Pancreas (tissue), 10 donors: ENCODE data around the gene ORM1. TPM values are rescaled to one million over a fixed set of nuclear protein-coding genes. Genes with fewer than 3 reads are reported as not detected.
"Not testable (repeated sequence)": the region's sequence is repeated elsewhere in the genome, so short reads cannot be mapped to it uniquely, and the experiment has no call there.

ENCODE experiments used
- ATAC-seq, 4 donors: fragments of 200-7000 bp; cut with Tn5 transposase; one replicate each; pipeline versions ENCODE4 v1.8.0 to v1.9.1; 2020; ENCODE audit warnings: mild to moderate bottlenecking in 4 of 4, moderate library complexity in 4 of 4
- DNase-seq, 6 donors: peaks; one replicate each; pipeline ENCODE4 v3.0.0-alpha.2; 2020
- FAIRE-seq: peaks from 2 replicates; lab custom pipeline; 2012; peaks lifted over from hg19 to GRCh38; lab: Jason Lieb, UNC
- H3K27ac ChIP-seq, 4 donors: fragments of 200-600 bp; sonication (generic); 1 replicate in 3 of 4; 2 replicates in 1 of 4; pipeline versions ENCODE4 v1.5.0 to v1.8.0; 2020
- H3K27me3 ChIP-seq, 4 donors: fragments of 200-600 bp; one replicate each; pipeline ENCODE4 v1.8.0; 2021
- H3K36me3 ChIP-seq, 3 donors: fragments of 200-600 bp; sonication (generic) in 1 of 3; one replicate each; pipeline versions ENCODE4 v1.5.0 to v1.8.0; 2020 to 2021
- H3K4me1 ChIP-seq, 3 donors: fragments of 200-600 bp; one replicate each; pipeline ENCODE4 v1.8.0; 2021
- H3K4me3 ChIP-seq, 4 donors: fragments of 200-600 bp; sonication (generic) in 2 of 4; one replicate each; pipeline versions ENCODE4 v1.5.0 to v1.8.0; 2020 to 2021
- H3K9me3 ChIP-seq, 4 donors: fragments of 200-600 bp; one replicate each; pipeline ENCODE4 v1.8.0; 2021
- CTCF ChIP-seq, 4 donors: fragments of 200-600 bp; sonication (generic) in 3 of 4; IDR thresholded peaks; one replicate each; pipeline versions ENCODE4 v1.5.0 to v1.8.0; 2021; ENCODE audit warnings: antibody characterized with exemption in 4 of 4
- WGBS, 2 donors: extraction: QIAGEN DNeasy Blood & Tissue Kit; methylation state at CpG; one replicate each; pipeline ENCODE4 v1.1.7; 2013; 5-methylcytosine and 5-hydroxymethylcytosine counted together
- intact Hi-C, 3 donors: fragments of 100-400 bp; cut with DNase I; formaldehyde crosslinking; loops; one replicate each; pipeline versions ENCODE4 v1.11.1 to v1.14.2; 2022
- polyA plus RNA-seq, 2 donors: library from polyadenylated mRNA; stranded (reverse); fragments of 200-250 nt; gene quantifications; one replicate each; pipeline ENCODE4 v1.2.3, GENCODE V29; 2013
- total RNA-seq, 6 donors: library from RNA; stranded (reverse); fragmentation: NEBNext Ultra II Directional in 4 of 6; extraction: Animal tissue kit (Norgen Biotek cat#: 25700) in 4 of 6; gene quantifications; one replicate each; pipeline versions ENCODE4 v1.2.1 to v1.2.4, GENCODE V29; 2021 to 2023
- donor health status: healthy with polysubstance abuse.
- donor health status: DM: no; HTN: no; CAD: no; lungs with moderate emphysema.
- donor health status: DM: no; HTN: no; CAD: no.
- donor health status: control.
- donor health status: control.
- donor health status: Bipolar disorder and iron deficiency.
- donor health status: DM: yes; HTN: yes; CAD: no.
- donor health status: DM: no; HTN: no; CAD: no.
- donor health status: DM: no; HTN: no; CAD: no.
- donor health status: DM: yes; HTN: yes; CAD: no.

Gene ORM1
- total RNA-seq (10 to 100 TPM in 1 of 6 donors, under 1 TPM in 2, not detected in 3; 0.38 to 10.2 (median 0.92) TPM), polyA plus RNA-seq (1 to 10 TPM in 1 of 2 donors, under 1 TPM in 1; 0.82 to 1.6 TPM)

GRCh38 chr9:114322831-114323531, at the start of gene ORM1:
ORM1 (plus strand) TSS chr9:114323098; CDS start chr9:114323134, 36 bp downstream.
- H3K4me3 ChIP-seq, DNase-seq, H3K4me1 ChIP-seq, H3K36me3 ChIP-seq, H3K27ac ChIP-seq, H3K9me3 ChIP-seq, intact Hi-C loops, H3K27me3 ChIP-seq, FAIRE-seq: not testable (repeated sequence)
- 56 to 58% methylated on average over 2 to 4 of the region's 15 CpGs for WGBS, 2 donors
- ATAC-seq: peak in 3 of 4 donors; percentile 51 to 68 (median 65)

GRCh38 chr9:114273461-114273881, 49.4 kb upstream of the ORM1 start:
- Histone ChIP-seq H3K27me3 (no peaks in the 10 kb centered on the region), H3K9me3 (no peaks in the 10 kb centered on the region), H3K36me3 (no peaks in the 10 kb centered on the region), H3K27ac (no peak overlapping the region), H3K4me3 (no peak overlapping the region), H3K4me1 (no peaks in the 10 kb centered on the region)
- no peak for TF ChIP-seq CTCF (IDR thresholded peaks at IDR 0.05)
- no peak for FAIRE-seq
- intact Hi-C loops: no loop called here
- peak in 1 of 6 donors; percentile 38 for DNase-seq
- WGBS, 2 donors: 88 to 95% methylated on average over 7 of the region's 7 CpGs
- no peak for ATAC-seq

GRCh38 chr9:114274217-114274616, 48.7 kb upstream of the ORM1 start:
- Histone ChIP-seq H3K36me3 (no peaks in the 10 kb centered on the region), H3K27me3 (no peaks in the 10 kb centered on the region), H3K4me1 (no peaks in the 10 kb centered on the region), H3K27ac (no peak overlapping the region), H3K9me3 (no peaks in the 10 kb centered on the region), H3K4me3 (no peak overlapping the region)
- 91 to 96% methylated on average over 5 of the region's 5 CpGs for WGBS, 2 donors
- FAIRE-seq: no peak
- intact Hi-C loops: loop anchor here in 1 of 3 donors (2.0 kb wide), 1 partner anchor 119 kb away; the partner anchor contains the start of gene COL27A1
- ATAC-seq: no peak
- TF ChIP-seq CTCF (IDR thresholded peaks at IDR 0.05): no peak
- DNase-seq: peak in 1 of 6 donors; percentile 25

GRCh38 chr9:114275246-114276004, 47.5 kb upstream of the ORM1 start:
- no peak for ATAC-seq
- FAIRE-seq: no peak
- Histone ChIP-seq H3K4me3 (no peak overlapping the region), H3K9me3 (no peaks in the 10 kb centered on the region), H3K4me1 (no peaks in the 10 kb centered on the region), H3K27me3 (no peaks in the 10 kb centered on the region), H3K36me3 (no peaks in the 10 kb centered on the region), H3K27ac (no peak overlapping the region)
- no peak for TF ChIP-seq CTCF (IDR thresholded peaks at IDR 0.05)
- intact Hi-C loops: loop anchor here in 1 of 3 donors (2.0 kb wide), 1 partner anchor 121 kb away; the partner anchor contains the start of gene COL27A1
- WGBS, 2 donors: 92 to 93% methylated on average over 15 of the region's 15 CpGs
- peak in 2 of 6 donors; percentile 38 to 75 for DNase-seq
